ENCODE measurements around the gene ITGA2B.

ITGA2B gene

GRCh38 chr17:44389281-44389680 lies at the start of gene ITGA2B:
Gene ITGA2B (minus strand): TSS chr17:44389649. CDS start chr17:44389473, 176 bp downstream.
- no peak for DNase-seq

- DNase-seq, result no peak
Observed at GRCh38 chr17:44439168-44439567, 49.7 kb upstream of the ITGA2B start.

- DNase-seq, result peak in 3 of 58 donors; percentile 0 to 25 (median 7)
Observed at GRCh38 chr17:44438636-44439035, 49.2 kb upstream of the ITGA2B start.

- DNase-seq, result no peak
Observed at GRCh38 chr17:44436336-44436735, 46.9 kb upstream of the ITGA2B start.

GRCh38 chr17:44432254-44433157 lies 43.1 kb upstream of the ITGA2B start:
- no peak for DNase-seq

- DNase-seq, result no peak
Observed at GRCh38 chr17:44424828-44425461, 35.5 kb upstream of the ITGA2B start.

GRCh38 chr17:44417553-44417952 lies 28.1 kb upstream of the ITGA2B start:
- peak in 5 of 58 donors; percentile 2 to 55 (median 15) for DNase-seq

- DNase-seq, result no peak
Observed at GRCh38 chr17:44416558-44417289, 27.3 kb upstream of the ITGA2B start.

GRCh38 chr17:44414394-44415155 lies 25.1 kb upstream of the ITGA2B start:
- no peak for DNase-seq

- no peak for DNase-seq
Observed at GRCh38 chr17:44409309-44410028, 20.0 kb upstream of the ITGA2B start.

GRCh38 chr17:44408786-44409185 lies 19.3 kb upstream of the ITGA2B start:
- no peak for DNase-seq

GRCh38 chr17:44402564-44403172 lies 13.2 kb upstream of the ITGA2B start:
- no peak for DNase-seq

GRCh38 chr17:44400226-44400847 lies 10.9 kb upstream of the ITGA2B start:
- DNase-seq, result peak in 1 of 58 donors; percentile 24

- peak in 7 of 58 donors; percentile 7 to 39 (median 19) for DNase-seq
Observed at GRCh38 chr17:44398692-44399691, 9.5 kb upstream of the ITGA2B start.

GRCh38 chr17:44397479-44398440 lies 8.3 kb upstream of the ITGA2B start:
- no peak for DNase-seq

GRCh38 chr17:44396946-44397345 lies 7.5 kb upstream of the ITGA2B start:
- no peak for DNase-seq

- no peak for DNase-seq
Observed at GRCh38 chr17:44394833-44395232, 5.4 kb upstream of the ITGA2B start.

All from anterior cingulate cortex (tissue), 58 donors.